NCI-H526 (cell line): Measurements from ENCODE around the gene TAAR9.
A peak's percentile ranks its signal among the peaks of the same experiment; 100 is the strongest.

ENCODE experiments used
- DNase-seq, 2 experiments: peaks; one replicate each; lab custom pipeline; 2025; lab: John Stamatoyannopoulos, UW

The TAAR9 gene

GRCh38 chr6:132537977-132538376, at the start of gene TAAR9:
TSS of gene TAAR9 (plus strand) at chr6:132538277. CDS start at chr6:132538290, 13 bp downstream.
- DNase-seq = no peak

DNA sequence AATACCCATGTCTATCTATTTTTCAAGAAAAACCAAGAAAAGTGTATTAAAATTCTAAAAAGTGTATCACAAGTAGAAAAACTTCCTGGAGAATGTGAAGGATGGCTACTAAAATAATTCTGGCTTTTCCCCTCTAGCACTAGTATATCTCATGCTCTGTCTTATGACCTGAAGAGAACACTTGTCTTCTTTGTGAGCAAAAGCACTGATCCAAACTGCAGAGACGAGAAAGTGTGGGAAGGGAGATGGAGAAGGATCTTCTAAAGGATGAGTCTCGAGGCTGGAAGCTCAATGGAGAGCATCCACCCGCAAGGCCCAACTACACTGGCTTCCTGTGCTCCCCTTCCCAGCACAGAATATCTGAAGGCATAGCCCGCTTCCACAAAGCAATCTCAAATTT, 48.7 kb upstream of the TAAR9 start:
- no peak for DNase-seq

DNA sequence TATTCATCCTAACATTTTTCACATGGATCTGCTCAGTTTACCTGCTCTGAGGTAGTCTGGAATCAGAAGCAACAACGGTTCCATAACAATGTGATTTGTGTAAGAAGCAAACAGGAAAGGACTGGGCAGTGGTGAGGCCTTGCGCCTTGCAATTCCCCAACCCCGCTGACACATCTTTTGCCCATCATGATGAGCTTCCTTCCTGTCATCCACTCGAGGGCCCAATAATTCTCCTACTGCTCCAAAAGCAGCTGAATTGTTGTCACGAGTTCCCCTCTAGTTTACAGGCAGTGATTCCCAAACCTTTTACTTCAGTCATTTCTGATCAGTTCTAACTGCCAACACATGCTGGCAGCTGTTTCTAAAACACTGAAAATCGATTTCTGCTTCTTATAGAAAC, 48.1 kb upstream of the TAAR9 start:
- no peak for DNase-seq

DNA sequence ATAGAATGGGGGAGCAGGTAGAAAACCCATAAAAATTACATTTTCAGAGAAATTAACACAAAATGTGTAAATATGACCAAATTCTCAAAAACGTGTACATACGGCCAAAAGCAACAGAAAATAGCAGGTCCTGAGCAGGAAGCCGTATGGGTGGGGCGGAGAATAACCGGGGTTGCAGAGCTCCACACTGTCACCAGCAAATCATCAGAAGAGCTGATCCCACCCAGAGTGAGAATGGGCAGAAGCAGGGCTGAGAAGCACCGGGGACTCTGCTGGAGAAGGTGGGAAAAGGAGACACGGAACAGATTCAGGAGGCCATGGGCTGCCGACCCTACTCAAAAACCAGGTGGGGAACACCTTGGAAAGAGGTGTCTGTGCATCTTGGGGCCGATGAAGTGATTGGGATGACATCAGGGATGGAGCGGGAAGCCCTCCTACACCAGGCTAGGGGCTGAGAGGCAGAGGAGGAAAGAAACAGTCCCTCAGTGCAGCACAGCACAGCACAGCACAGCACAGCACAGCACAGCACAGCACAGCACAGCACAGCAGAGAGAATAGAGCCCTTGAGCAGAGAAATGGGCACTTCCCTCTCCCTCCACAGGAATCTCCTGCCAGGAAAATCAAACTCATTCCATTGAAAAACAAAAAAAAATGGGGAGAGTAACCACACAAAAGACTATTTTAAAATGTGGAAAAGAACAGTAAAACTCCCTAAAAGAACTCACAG, 47.4 kb upstream of the TAAR9 start:
- no peak for DNase-seq

- DNase-seq = no peak
Observed at GRCh38 chr6:132491303-132491702, 46.8 kb upstream of the TAAR9 start.

DNA sequence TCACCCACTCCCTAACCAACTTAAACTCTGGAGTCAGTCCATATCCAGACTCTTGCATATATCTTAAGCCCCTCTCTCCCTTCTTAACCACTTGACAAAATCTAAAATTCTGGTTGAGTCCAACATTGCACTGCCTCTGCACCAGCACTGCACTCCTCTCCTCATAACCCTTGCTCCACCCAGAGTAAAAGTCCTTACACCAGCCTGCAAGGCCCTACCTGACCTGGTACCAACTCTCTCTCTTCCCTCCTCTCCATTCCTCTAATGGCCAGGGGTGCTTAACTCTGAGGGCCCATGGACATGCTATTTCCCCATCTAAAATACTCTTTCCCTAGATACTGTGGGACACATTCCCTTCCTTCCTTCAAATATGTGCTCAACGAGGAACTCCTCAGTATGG, 46.2 kb upstream of the TAAR9 start:
- no peak for DNase-seq

- no peak for DNase-seq
Observed at GRCh38 chr6:132494954-132495353, 43.1 kb upstream of the TAAR9 start.

DNA sequence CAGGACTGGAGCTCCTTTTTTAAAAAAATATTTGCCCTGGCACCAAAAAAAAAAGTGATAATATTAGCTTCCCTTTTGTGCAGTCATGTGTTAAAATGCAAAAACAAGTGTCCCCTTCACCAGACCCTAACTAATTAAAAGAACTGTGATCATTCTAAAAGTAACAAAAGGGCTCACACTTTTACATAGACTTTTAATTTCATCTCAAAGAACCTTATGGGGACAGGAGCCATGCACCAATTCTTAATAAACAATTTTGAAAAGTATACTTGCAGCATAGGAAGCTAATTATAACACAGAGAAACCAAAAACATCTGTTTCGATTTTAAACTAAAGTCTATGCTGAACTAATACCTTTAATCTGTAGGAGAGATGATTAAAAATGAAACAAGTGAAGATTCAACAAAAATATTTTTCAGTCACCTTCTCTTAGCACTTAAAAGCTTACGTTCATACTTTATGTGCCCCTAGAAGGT, 42.4 kb upstream of the TAAR9 start:
- DNase-seq = no peak

DNA sequence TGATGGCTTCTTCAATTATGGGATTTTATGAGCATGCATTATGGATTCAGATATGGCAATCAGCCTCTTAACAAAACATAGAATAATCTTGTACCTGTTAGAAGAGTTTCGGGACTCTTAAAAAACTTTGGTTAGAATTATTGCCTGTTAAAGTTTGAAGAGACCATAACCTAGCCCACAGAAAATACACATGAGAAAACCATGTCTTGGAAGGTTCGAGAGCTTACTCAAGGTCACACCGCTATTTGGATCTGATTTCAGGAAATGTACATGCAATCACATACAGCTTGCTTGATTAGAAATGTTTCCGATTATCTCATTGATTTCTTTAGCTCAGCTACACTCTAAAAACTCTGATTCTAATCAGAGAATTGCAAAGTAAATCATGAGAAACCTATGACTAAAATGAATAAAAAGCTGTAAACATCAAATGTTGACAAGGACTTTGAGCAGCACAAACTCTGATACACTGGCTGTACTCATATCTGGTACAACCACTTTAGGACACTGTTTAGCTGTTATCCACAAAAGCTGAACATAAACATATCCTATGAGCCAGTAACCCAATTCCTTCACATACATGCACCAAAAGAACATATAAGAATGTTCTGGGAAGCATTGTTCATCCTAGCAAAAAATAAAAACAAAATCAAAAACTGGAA, 41.4 kb upstream of the TAAR9 start:
- no peak for DNase-seq

GRCh38 chr6:132498638-132499037, 39.4 kb upstream of the TAAR9 start:
- no peak for DNase-seq

GRCh38 chr6:132499757-132500156, 38.3 kb upstream of the TAAR9 start:
- DNase-seq = no peak

DNA sequence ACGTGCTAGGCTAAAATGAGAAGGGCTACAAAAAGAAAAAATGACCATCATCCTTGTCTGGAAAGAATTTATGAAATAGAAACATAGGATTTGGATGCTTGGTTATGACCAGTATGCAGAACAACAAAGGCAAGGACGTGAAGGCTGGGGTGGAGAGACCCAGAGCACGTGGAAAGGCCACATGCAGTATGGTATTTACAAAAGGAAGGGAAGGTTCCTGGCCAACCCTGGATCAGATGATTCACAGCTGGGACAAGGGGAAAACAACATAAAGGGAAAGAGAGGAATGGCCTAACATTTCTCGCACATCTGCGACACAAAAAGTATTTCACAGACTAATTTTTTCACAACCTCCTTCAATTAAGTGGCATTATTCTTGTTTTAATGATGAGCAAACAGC, 33.3 kb upstream of the TAAR9 start:
- no peak for DNase-seq

GRCh38 chr6:132505158-132505557, 32.9 kb upstream of the TAAR9 start:
- DNase-seq = no peak

GRCh38 chr6:132506461-132506860, 31.6 kb upstream of the TAAR9 start:
- DNase-seq = no peak

- no peak for DNase-seq
Observed at GRCh38 chr6:132506869-132507808, 30.9 kb upstream of the TAAR9 start.

DNA sequence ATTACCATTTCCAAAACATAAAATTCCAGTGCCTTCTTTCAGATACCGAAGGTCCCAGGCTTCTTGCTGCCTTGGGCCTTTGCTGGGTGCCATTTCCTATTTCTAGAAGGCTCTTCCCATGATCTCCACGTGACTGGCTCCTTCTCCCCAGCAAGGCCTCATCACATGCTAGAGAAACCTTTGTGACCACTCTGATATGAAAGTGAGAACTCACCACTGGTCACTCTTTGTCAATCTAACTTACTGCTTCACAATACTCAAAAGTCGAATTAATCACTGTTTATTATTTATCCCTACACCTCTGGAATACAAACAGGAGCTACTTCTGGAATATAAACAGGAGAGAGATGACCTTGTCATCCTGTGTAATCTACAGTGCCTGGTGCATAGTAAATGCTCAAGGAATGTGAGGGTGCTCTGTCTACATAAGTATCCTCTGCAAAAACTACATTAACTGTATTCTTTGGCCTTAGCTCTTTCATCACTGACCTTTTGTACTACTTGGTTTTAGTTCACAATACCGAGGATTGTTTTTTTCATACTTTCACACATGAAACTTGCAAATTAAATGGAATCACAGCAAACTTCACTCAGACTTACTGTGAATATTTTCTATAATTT, 26.8 kb upstream of the TAAR9 start:
- DNase-seq = no peak

- DNase-seq = no peak
Observed at GRCh38 chr6:132511831-132512220, 26.3 kb upstream of the TAAR9 start.

DNA sequence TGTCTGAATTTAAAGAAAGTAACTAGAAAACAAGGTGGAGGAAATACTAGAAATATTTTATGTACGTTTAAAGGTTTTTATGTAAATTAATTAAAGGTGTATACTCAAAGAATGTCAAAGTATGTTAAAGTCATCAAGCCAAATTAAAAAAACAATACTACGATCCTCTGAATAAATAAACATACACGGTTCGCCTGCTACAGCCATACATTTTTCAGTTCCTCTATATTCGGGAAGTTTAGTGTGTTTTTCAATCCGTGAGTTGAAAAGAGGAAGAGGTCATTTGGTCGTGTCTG, 25.8 kb upstream of the TAAR9 start:
- DNase-seq = no peak

DNA sequence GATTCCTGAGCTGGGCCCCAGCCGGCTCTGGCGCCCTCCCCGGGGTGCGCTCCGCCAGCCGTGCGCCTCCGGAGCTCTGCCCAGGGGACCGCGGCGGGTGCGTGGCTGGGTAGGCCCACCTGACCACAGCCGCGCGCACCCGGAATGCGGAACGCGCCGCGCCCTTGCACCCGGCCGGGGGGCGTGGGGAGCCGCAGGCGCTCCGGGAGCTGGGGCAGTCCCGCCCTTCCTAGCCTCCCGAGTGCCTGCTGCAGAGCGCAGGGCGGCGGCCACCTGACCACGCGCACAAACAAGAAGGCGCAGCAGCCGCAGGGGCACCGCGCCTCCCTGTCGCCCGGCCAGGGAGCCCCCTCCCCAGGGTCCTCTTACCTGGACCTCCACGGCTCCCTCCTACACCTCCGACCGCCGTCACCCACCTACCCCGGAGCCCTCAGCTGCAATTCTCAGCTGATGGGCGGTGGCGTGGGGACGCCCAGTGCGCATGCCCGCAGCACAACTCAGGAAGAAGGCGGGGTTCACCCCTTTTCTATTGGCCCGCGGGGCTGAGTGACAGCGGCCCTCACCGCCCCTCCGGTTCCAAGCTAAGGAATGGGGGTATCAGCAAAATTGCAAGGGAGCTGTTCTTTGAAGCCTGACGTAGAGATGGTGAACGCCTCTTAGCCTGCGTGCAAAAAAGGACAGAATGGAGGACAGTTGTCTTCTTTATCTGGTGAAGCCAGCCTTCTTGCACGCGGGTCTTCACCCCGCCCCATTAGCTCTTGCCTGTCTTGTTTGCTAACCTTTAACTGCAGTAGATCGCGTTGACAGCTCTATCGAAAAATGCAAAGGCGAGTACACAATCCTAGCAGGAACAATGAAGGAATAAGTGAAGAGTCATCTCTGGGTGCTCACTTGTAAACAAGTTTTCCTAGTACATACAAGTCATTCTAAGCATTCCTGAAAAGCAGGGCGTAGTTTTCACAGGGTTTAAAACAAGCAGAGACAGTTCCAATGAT, 25.1 kb upstream of the TAAR9 start, which contains the start of gene STX7:
STX7 (minus strand) TSS at position 479 of the 995 bp plus-strand sequence. CDS start 9,586 bp downstream, outside the sequence.
- DNase-seq = peak; percentile 86 to 93

- DNase-seq = no peak
Observed at GRCh38 chr6:132513831-132514545, 24.1 kb upstream of the TAAR9 start.
